SK-N-MC (cell line): Measurements from ENCODE around the gene MAML3.

Source experiments
- EZH2 ChIP-seq: fragments of 200-600 bp; sonication (generic); IDR thresholded peaks from one replicate; pipeline ENCODE4 v1.6.1; 2017; ENCODE audit warnings: antibody characterized with exemption
- POLR2AphosphoS5 ChIP-seq: IDR thresholded peaks from 2 replicates; pipeline ENCODE4 v1.6.1; 2012; ENCODE audit warnings: mild to moderate bottlenecking, low read depth, low read length, borderline replicate concordance

DNA sequence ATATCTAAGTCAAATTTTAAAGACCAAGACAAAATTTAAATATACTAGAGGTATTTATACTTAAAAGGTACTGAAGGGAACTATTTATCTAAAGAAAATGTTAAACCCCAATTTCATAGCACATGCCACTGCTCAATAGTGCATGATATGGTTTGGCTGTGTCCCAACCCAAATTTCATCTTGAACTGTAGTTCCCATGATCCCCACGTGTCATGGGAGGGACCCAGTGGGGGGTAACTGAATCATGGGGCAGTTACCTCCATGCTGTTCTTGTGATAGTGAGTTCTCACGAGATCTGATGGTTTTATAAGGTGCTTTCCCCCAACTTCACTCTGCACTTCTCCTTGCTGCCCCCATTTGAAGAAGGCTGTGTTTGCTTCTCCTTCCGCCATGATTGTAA, 32.3 kb downstream of the MAML3 start:
- TF ChIP-seq POLR2AphosphoS5: no peak
- TF ChIP-seq EZH2: no peak
